GM23248 (cell line): ENCODE results near the gene GP1BA. TPM values are rescaled to one million over a fixed set of nuclear protein-coding genes. Genes with fewer than 3 reads are reported as not detected.

Experiments
- DNase-seq: peaks from one replicate; pipeline ENCODE4 v3.0.0-alpha.2; 2015
- H2AFZ ChIP-seq: fragments of 200-600 bp; sonication (generic); 2 replicates; pipeline ENCODE4 v1.6.1; 2016; ENCODE audit warnings: antibody characterized with exemption
- H3F3A ChIP-seq: fragments of 200-600 bp; sonication (generic); 2 replicates; pipeline ENCODE4 v1.6.1; 2016; ENCODE audit warnings: mild to moderate bottlenecking, antibody characterized with exemption, mixed run types; ENCODE audit not compliant: insufficient read depth
- H3K27ac ChIP-seq: fragments of 200-600 bp; sonication (generic); 2 replicates; pipeline ENCODE4 v1.5.1; 2016; ENCODE audit warnings: mild to moderate bottlenecking
- H3K27me3 ChIP-seq: fragments of 200-600 bp; sonication (generic); replicated peaks from 2 replicates; pipeline ENCODE4 v1.6.1; 2016; ENCODE audit warnings: mild to moderate bottlenecking; ENCODE audit not compliant: insufficient read depth
- H3K36me3 ChIP-seq: fragments of 200-600 bp; sonication (generic); 2 replicates; pipeline ENCODE4 v1.6.1; 2016; ENCODE audit warnings: low read depth, mild to moderate bottlenecking
- H3K4me1 ChIP-seq: fragments of 200-600 bp; sonication (generic); 2 replicates; pipeline ENCODE4 v1.6.1; 2016; ENCODE audit warnings: mild to moderate bottlenecking; ENCODE audit not compliant: insufficient read depth
- H3K4me2 ChIP-seq: fragments of 200-600 bp; sonication (generic); one replicate; pipeline ENCODE4 v1.6.1; 2016; ENCODE audit warnings: mild to moderate bottlenecking; ENCODE audit not compliant: unreplicated experiment
- H3K4me3 ChIP-seq: fragments of 200-600 bp; sonication (generic); 2 replicates; pipeline ENCODE4 v1.5.1; 2016; ENCODE audit warnings: mild to moderate bottlenecking
- H3K79me2 ChIP-seq: fragments of 200-600 bp; sonication (generic); 2 replicates; pipeline ENCODE4 v1.6.1; 2016; ENCODE audit warnings: mild to moderate bottlenecking; ENCODE audit not compliant: insufficient read depth
- H3K9ac ChIP-seq: fragments of 200-600 bp; sonication (generic); 2 replicates; pipeline ENCODE4 v1.6.1; 2016; ENCODE audit warnings: mild to moderate bottlenecking
- H3K9me2 ChIP-seq: fragments of 200-600 bp; sonication (generic); 2 replicates; pipeline ENCODE4 v1.6.1; 2016; ENCODE audit warnings: mixed run types, mild to moderate bottlenecking, moderate library complexity; ENCODE audit not compliant: insufficient read depth
- H3K9me3 ChIP-seq: fragments of 200-600 bp; sonication (generic); one replicate; pipeline ENCODE4 v1.6.1; 2017; ENCODE audit warnings: low read depth
- H4K20me1 ChIP-seq: fragments of 200-600 bp; sonication (generic); 2 replicates; pipeline ENCODE4 v1.6.0; 2016; ENCODE audit not compliant: insufficient read depth
- EZH2 ChIP-seq: fragments of 200-600 bp; sonication (generic); IDR thresholded peaks from 2 replicates; pipeline ENCODE4 v1.6.1; 2018; ENCODE audit warnings: antibody characterized with exemption, mild to moderate bottlenecking; ENCODE audit not compliant: insufficient read depth, poor library complexity, severe bottlenecking
- EZH2phosphoT487 ChIP-seq: fragments of 200-600 bp; sonication (generic); IDR thresholded peaks from 2 replicates; pipeline ENCODE4 v1.6.1; 2018; ENCODE audit warnings: antibody characterized with exemption, moderate library complexity, mild to moderate bottlenecking, low read depth; ENCODE audit not compliant: insufficient read depth
- WGBS, 2 experiments: methylation state at CpG; one replicate each; pipeline ENCODE4 v1.1.6; 2015 to 2017; ENCODE audit warnings: low lambda C conversion rate in 2 of 2, low coverage in 1 of 2; ENCODE audit errors: missing lambda C conversion rate in 2 of 2; 5-methylcytosine and 5-hydroxymethylcytosine counted together
- in situ Hi-C: fragments of 300-500 bp; cut with MboI; formaldehyde crosslinking; loops from 2 replicates; pipeline ENCODE4 v1.15.0; 2020
- polyA plus RNA-seq: library from polyadenylated mRNA; unstranded; fragments of >200 nt; fragmentation: Nextera tagmentation; extraction: Ambion mirVana; gene quantifications from 2 replicates; pipeline ENCODE4 v1.2.1, GENCODE V29; 2016
- total RNA-seq: library from RNA; depleted of rRNA; stranded (reverse); fragments of >200 nt; shearing (Covaris generic); gene quantifications from 2 replicates; pipeline ENCODE4 v1.2.3, GENCODE V29; 2014

The GP1BA gene
- total and polyA plus RNA-seq, 2 experiments from 2014 or later = 0.18 TPM; not detected in 1

DNA sequence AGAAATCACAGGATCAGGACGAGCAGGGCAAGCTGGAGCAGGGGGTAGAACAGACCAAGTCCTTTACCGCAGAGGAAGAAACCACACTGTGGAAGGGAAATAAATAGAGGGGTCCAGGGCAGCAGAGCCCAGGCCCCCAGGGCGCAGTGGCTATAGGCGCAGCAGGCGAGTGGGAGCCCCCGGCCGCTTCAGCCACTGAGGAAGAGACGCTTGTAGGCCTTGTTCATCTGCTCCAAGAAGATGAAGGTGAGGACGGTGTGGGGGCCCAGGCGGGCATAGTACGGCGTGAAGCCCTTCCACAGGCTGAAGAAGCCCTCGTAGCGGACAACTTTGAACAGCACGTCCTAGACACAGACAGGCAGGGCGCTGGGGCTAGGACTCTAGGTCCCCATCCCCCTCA lies 5.5 kb downstream of the GP1BA start:
- peaks cover 38% of the 10 kb centered on the region for H3K79me2 ChIP-seq
- peaks cover 14% of the 10 kb centered on the region; the same call in 1 of the 2 replicates for H3K4me1 ChIP-seq
- in situ Hi-C loops = no loop called here
- no peaks in the 10 kb centered on the region for H4K20me1 ChIP-seq
- no peaks in the 10 kb centered on the region for H3K36me3 ChIP-seq
- no peaks in the 10 kb centered on the region for H3K27me3 ChIP-seq
- no peaks in the 10 kb centered on the region for H3K9me3 ChIP-seq
- no peak for DNase-seq
- H3K4me2 ChIP-seq = no peak overlapping the region
- peaks cover 20% of the 10 kb centered on the region for H3F3A ChIP-seq
- H3K9ac ChIP-seq = no peak overlapping the region; the same call in 1 of the 2 replicates
- TF ChIP-seq EZH2 (no peak), EZH2phosphoT487 (no peak)
- no peak overlapping the region for H2AFZ ChIP-seq
- WGBS, 2 experiments = 96% methylated on average over 16 of the region's 16 CpGs
- H3K4me3 ChIP-seq = no peak overlapping the region
- no peak overlapping the region for H3K27ac ChIP-seq
- no peaks in the 10 kb centered on the region for H3K9me2 ChIP-seq

DNA sequence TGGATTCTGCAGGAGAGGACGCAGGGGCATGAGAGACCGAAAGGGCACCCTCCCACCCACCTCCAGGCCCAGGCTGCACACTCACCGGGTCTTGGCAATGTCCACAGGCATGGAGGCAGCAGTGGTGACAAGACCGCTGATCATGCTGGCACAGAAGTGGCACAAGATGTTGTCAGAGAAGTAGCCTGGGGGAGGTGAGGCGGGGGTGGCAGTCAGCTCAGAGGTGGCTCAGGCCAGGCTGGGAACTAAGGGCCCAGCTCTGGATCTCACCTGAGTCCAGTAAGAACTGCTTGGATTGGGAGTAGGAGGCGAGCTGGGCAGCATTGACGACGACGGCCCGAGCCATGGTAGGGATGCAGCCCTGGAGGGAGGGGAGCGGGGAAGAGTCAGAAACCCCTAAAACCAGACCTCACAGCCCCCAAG lies 6.0 kb downstream of the GP1BA start:
- in situ Hi-C loops = no loop called here
- 80 to 81% methylated on average over 11 of the region's 11 CpGs for WGBS, 2 experiments

DNA sequence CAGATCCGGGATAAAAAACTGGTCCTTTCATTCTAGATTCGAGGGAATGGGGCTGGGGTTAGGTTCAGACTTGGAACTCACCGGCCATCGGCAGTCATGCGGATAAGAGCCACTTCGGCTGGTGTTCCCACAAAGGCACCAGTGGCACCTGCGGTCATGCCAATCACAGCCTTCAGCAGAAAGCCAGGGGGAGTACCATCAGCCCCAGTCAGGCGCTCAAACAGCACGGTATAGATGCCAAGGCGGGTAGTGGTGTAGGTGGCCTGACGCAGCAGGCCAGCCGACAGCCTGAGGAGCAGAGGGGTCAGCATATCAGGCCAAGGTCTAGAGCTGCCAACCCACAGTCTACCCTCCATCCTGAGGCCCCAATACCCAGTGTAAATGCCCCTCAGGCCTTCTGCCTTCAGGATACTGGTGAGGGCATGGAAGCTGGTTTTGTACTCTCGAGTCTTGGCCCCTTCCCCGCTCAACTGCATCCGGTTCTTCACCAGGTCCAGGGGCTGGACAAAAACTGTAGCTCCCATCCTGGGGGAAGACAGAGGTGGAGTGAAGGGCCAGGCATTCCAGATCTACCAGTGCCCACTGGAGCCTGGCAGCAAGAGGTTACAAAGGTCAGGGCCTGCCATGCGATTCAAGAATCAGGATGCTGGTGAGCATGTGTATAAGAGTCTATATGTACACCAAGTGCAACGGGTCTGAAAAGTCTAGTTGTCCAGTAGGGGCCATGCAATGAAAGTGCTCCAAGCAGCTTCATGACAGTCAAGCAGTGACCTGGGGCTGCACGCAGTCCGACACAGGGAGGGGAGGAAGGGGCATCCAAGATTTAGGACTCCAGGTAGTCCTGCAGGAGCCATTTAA lies 6.8 kb downstream of the GP1BA start:
- no peaks in the 10 kb centered on the region for H3K9me3 ChIP-seq
- no peak for DNase-seq
- peaks cover 31% of the 10 kb centered on the region for H3F3A ChIP-seq
- H3K27me3 ChIP-seq = no peaks in the 10 kb centered on the region
- peak overlapping the region; percentile 92 for H3K4me2 ChIP-seq
- TF ChIP-seq EZH2 = no peak
- TF ChIP-seq EZH2phosphoT487 = no peak
- peaks cover 14% of the 10 kb centered on the region; the same call in 1 of the 2 replicates for H3K4me1 ChIP-seq
- peaks cover 51% of the 10 kb centered on the region for H3K79me2 ChIP-seq
- H3K27ac ChIP-seq = peak overlapping the region; percentile 80
- no peaks in the 10 kb centered on the region for H4K20me1 ChIP-seq
- H3K4me3 ChIP-seq = peak overlapping the region; percentile 94
- H3K36me3 ChIP-seq = no peaks in the 10 kb centered on the region
- in situ Hi-C loops = no loop called here
- peak overlapping the region; percentile 81 for H2AFZ ChIP-seq
- 46 to 48% methylated on average over 19 of the region's 19 CpGs for WGBS, 2 experiments
- H3K9me2 ChIP-seq = no peaks in the 10 kb centered on the region
- H3K9ac ChIP-seq = peak overlapping the region; percentile 94

More for the DNA sequence above, 6.0 kb downstream of the GP1BA start:
- no peak overlapping the region for H3K4me2 ChIP-seq
- no peaks in the 10 kb centered on the region for H3K9me2 ChIP-seq
- peak overlapping the region; percentile 94; the same call in 1 of the 2 replicates for H3K4me3 ChIP-seq
- H3F3A ChIP-seq = peaks cover 23% of the 10 kb centered on the region
- H3K4me1 ChIP-seq = peaks cover 14% of the 10 kb centered on the region; the same call in 1 of the 2 replicates
- no peak overlapping the region for H3K27ac ChIP-seq
- TF ChIP-seq EZH2phosphoT487 (no peak), EZH2 (no peak)
- no peaks in the 10 kb centered on the region for H4K20me1 ChIP-seq
- no peaks in the 10 kb centered on the region for H3K9me3 ChIP-seq
- H3K36me3 ChIP-seq = no peaks in the 10 kb centered on the region
- H3K27me3 ChIP-seq = no peaks in the 10 kb centered on the region
- H2AFZ ChIP-seq = no peak overlapping the region
- no peak for DNase-seq
- peak overlapping the region; percentile 94 for H3K9ac ChIP-seq
- peaks cover 43% of the 10 kb centered on the region for H3K79me2 ChIP-seq

DNA sequence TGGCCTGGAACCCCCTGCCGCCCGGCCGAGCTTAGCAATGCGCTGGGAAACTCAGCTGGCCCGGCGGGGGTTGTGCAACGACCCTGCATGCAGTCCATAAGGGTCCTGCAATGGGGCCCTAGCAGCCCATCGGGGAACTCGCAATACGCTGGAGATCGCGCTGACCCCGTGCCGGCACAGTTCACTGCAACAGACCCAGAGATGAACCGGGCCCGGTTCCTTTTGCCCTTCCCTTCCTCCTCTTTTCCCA lies 7.4 kb downstream of the GP1BA start:
- H3K9me2 ChIP-seq = no peaks in the 10 kb centered on the region
- peaks cover 57% of the 10 kb centered on the region for H3K79me2 ChIP-seq
- H4K20me1 ChIP-seq = 0 out of 2 replicates have a peak, but pooled peaks cover 1% of the 10 kb centered on the region
- no peaks in the 10 kb centered on the region for H3K9me3 ChIP-seq
- peak; percentile 55 for DNase-seq
- in situ Hi-C loops = no loop called here
- no peaks in the 10 kb centered on the region for H3K36me3 ChIP-seq
- H3F3A ChIP-seq = peaks cover 36% of the 10 kb centered on the region
- H2AFZ ChIP-seq = peak overlapping the region; percentile 81
- H3K9ac ChIP-seq = peak overlapping the region; percentile 94
- peak overlapping the region; percentile 92 for H3K4me2 ChIP-seq
- H3K27me3 ChIP-seq = no peaks in the 10 kb centered on the region
- TF ChIP-seq EZH2 (no peak), EZH2phosphoT487 (no peak)
- peak overlapping the region; percentile 80 for H3K27ac ChIP-seq
- 1 to 3% methylated on average over 15 to 16 of the region's 16 CpGs for WGBS, 2 experiments
- H3K4me3 ChIP-seq = peak overlapping the region; percentile 94
- H3K4me1 ChIP-seq = peaks cover 17% of the 10 kb centered on the region
